ENCODE measurements around the gene ABCC9. TPM values are rescaled to one million over a fixed set of nuclear protein-coding genes. Genes with fewer than 3 reads are reported as not detected.
"Not testable (repeated sequence)": the region's sequence is repeated elsewhere in the genome, so short reads cannot be mapped to it uniquely, and the experiment has no call there.

ABCC9 gene
- total RNA-seq, 1 donor: 0.10 TPM

GRCh38 chr12:21949036-21949435 lies 7.8 kb upstream of the ABCC9 start:
- Histone ChIP-seq H3K9me3 (ENCODE audit: low read depth, low read length) (peaks cover 35% of the 10 kb centered on the region), H3K27me3 (ENCODE audit: insufficient read depth, low read length) (peaks cover 3% of the 10 kb centered on the region), H3K4me3 (ENCODE audit: low read length) (no peak overlapping the region), H3K4me1 (ENCODE audit: insufficient read depth, low read length) (no peaks in the 10 kb centered on the region)

- peaks cover 23% of the 10 kb centered on the region for H3K27me3 ChIP-seq (ENCODE audit: insufficient read depth, low read length)
- H3K4me3 ChIP-seq (ENCODE audit: low read length): no peak overlapping the region
- H3K9me3 ChIP-seq (ENCODE audit: low read depth, low read length): peaks cover 35% of the 10 kb centered on the region
- H3K4me1 ChIP-seq (ENCODE audit: insufficient read depth, low read length): no peaks in the 10 kb centered on the region
These were observed 5.8 kb upstream of the ABCC9 start for GRCh38 chr12:21946983-21947382.

- Histone ChIP-seq H3K9me3 (ENCODE audit: low read depth, low read length) (peaks cover 20% of the 10 kb centered on the region), H3K4me1 (ENCODE audit: insufficient read depth, low read length) (peaks cover 8% of the 10 kb centered on the region), H3K27me3 (ENCODE audit: insufficient read depth, low read length) (peaks cover 42% of the 10 kb centered on the region), H3K4me3 (ENCODE audit: low read length) (no peak overlapping the region)
These were observed 3.8 kb upstream of the ABCC9 start for GRCh38 chr12:21945002-21945401.

- H3K4me3 ChIP-seq (ENCODE audit: low read length): no peak overlapping the region
- peaks cover 59% of the 10 kb centered on the region for H3K27me3 ChIP-seq (ENCODE audit: insufficient read depth, low read length)
- H3K4me1 ChIP-seq (ENCODE audit: insufficient read depth, low read length): peaks cover 8% of the 10 kb centered on the region
- H3K9me3 ChIP-seq (ENCODE audit: low read depth, low read length): peaks cover 11% of the 10 kb centered on the region
These were observed 1.1 kb upstream of the ABCC9 start for GRCh38 chr12:21942377-21942703.

- Histone ChIP-seq H3K27me3 (ENCODE audit: insufficient read depth, low read length) (peaks cover 63% of the 10 kb centered on the region), H3K4me1 (ENCODE audit: insufficient read depth, low read length) (peaks cover 8% of the 10 kb centered on the region), H3K4me3 (ENCODE audit: low read length) (no peak overlapping the region), H3K9me3 (ENCODE audit: low read depth, low read length) (peaks cover 5% of the 10 kb centered on the region)
These were observed 515 bp upstream of the ABCC9 start for GRCh38 chr12:21941506-21942376.

GRCh38 chr12:21939435-21939834 lies 1.8 kb downstream of the ABCC9 start:
- H3K4me1 ChIP-seq (ENCODE audit: insufficient read depth, low read length): peaks cover 8% of the 10 kb centered on the region
- no peak overlapping the region for H3K4me3 ChIP-seq (ENCODE audit: low read length)
- no peaks in the 10 kb centered on the region for H3K9me3 ChIP-seq (ENCODE audit: low read depth, low read length)
- peaks cover 61% of the 10 kb centered on the region for H3K27me3 ChIP-seq (ENCODE audit: insufficient read depth, low read length)

- H3K4me1 ChIP-seq (ENCODE audit: insufficient read depth, low read length): peaks cover 8% of the 10 kb centered on the region
- peaks cover 58% of the 10 kb centered on the region for H3K27me3 ChIP-seq (ENCODE audit: insufficient read depth, low read length)
- H3K4me3 ChIP-seq (ENCODE audit: low read length): no peak overlapping the region
- H3K9me3 ChIP-seq (ENCODE audit: low read depth, low read length): no peaks in the 10 kb centered on the region
These were observed 2.3 kb downstream of the ABCC9 start for GRCh38 chr12:21938879-21939278.

GRCh38 chr12:21934173-21934572 lies 7.1 kb downstream of the ABCC9 start:
- H3K9me3 ChIP-seq (ENCODE audit: low read depth, low read length): no peaks in the 10 kb centered on the region
- no peaks in the 10 kb centered on the region for H3K4me1 ChIP-seq (ENCODE audit: insufficient read depth, low read length)
- no peak overlapping the region for H3K4me3 ChIP-seq (ENCODE audit: low read length)
- peaks cover 12% of the 10 kb centered on the region for H3K27me3 ChIP-seq (ENCODE audit: insufficient read depth, low read length)

GRCh38 chr12:21933656-21934055 lies 7.6 kb downstream of the ABCC9 start:
- Histone ChIP-seq H3K4me3 (ENCODE audit: low read length) (no peak overlapping the region), H3K27me3 (ENCODE audit: insufficient read depth, low read length) (peaks cover 7% of the 10 kb centered on the region), H3K4me1 (ENCODE audit: insufficient read depth, low read length) (no peaks in the 10 kb centered on the region), H3K9me3 (ENCODE audit: low read depth, low read length) (no peaks in the 10 kb centered on the region)

- H3K9me3 ChIP-seq (ENCODE audit: low read depth, low read length); H3K4me3 ChIP-seq (ENCODE audit: low read length); H3K4me1 ChIP-seq (ENCODE audit: insufficient read depth, low read length); H3K27me3 ChIP-seq (ENCODE audit: insufficient read depth, low read length): not testable (repeated sequence)
These were observed 11.3 kb downstream of the ABCC9 start for GRCh38 chr12:21929972-21930371.

- Histone ChIP-seq H3K4me3 (ENCODE audit: low read length) (no peak overlapping the region), H3K27me3 (ENCODE audit: insufficient read depth, low read length) (peaks cover 4% of the 10 kb centered on the region), H3K9me3 (ENCODE audit: low read depth, low read length) (no peaks in the 10 kb centered on the region), H3K4me1 (ENCODE audit: insufficient read depth, low read length) (no peaks in the 10 kb centered on the region)
These were observed 15.8 kb downstream of the ABCC9 start for GRCh38 chr12:21925296-21925913.

GRCh38 chr12:21921436-21921835 lies 19.8 kb downstream of the ABCC9 start:
- Histone ChIP-seq H3K4me1 (ENCODE audit: insufficient read depth, low read length) (no peaks in the 10 kb centered on the region), H3K27me3 (ENCODE audit: insufficient read depth, low read length) (peaks cover 4% of the 10 kb centered on the region)

GRCh38 chr12:21918456-21918855 lies 22.8 kb downstream of the ABCC9 start:
- peaks cover 4% of the 10 kb centered on the region for H3K27me3 ChIP-seq (ENCODE audit: insufficient read depth, low read length)
- no peaks in the 10 kb centered on the region for H3K4me1 ChIP-seq (ENCODE audit: insufficient read depth, low read length)
- H3K4me3 ChIP-seq (ENCODE audit: low read length): no peak overlapping the region
- no peaks in the 10 kb centered on the region for H3K9me3 ChIP-seq (ENCODE audit: low read depth, low read length)

More at GRCh38 chr12:21921436-21921835, 19.8 kb downstream of the ABCC9 start:
- Histone ChIP-seq H3K9me3 (ENCODE audit: low read depth, low read length) (no peaks in the 10 kb centered on the region), H3K4me3 (ENCODE audit: low read length) (no peak overlapping the region)

GRCh38 chr12:21913823-21914222 lies 27.4 kb downstream of the ABCC9 start:
- H3K9me3 ChIP-seq (ENCODE audit: low read depth, low read length): no peaks in the 10 kb centered on the region
- H3K27me3 ChIP-seq (ENCODE audit: insufficient read depth, low read length): no peaks in the 10 kb centered on the region
- no peak overlapping the region for H3K4me3 ChIP-seq (ENCODE audit: low read length)
- H3K4me1 ChIP-seq (ENCODE audit: insufficient read depth, low read length): no peaks in the 10 kb centered on the region

- H3K9me3 ChIP-seq (ENCODE audit: low read depth, low read length): no peaks in the 10 kb centered on the region
- H3K4me1 ChIP-seq (ENCODE audit: insufficient read depth, low read length): no peaks in the 10 kb centered on the region
- H3K27me3 ChIP-seq (ENCODE audit: insufficient read depth, low read length): no peaks in the 10 kb centered on the region
- no peak overlapping the region for H3K4me3 ChIP-seq (ENCODE audit: low read length)
These were observed 28.9 kb downstream of the ABCC9 start for GRCh38 chr12:21912318-21912717.

GRCh38 chr12:21911832-21912231 lies 29.4 kb downstream of the ABCC9 start:
- H3K4me1 ChIP-seq (ENCODE audit: insufficient read depth, low read length): no peaks in the 10 kb centered on the region
- H3K27me3 ChIP-seq (ENCODE audit: insufficient read depth, low read length): no peaks in the 10 kb centered on the region

More at GRCh38 chr12:21911832-21912231, 29.4 kb downstream of the ABCC9 start:
- Histone ChIP-seq H3K4me3 (ENCODE audit: low read length) (no peak overlapping the region), H3K9me3 (ENCODE audit: low read depth, low read length) (no peaks in the 10 kb centered on the region)

Measured in mononuclear cell (primary cell).